DOHH2 (cell line): Measurements from ENCODE around the gene ADRA1B.

Experiments used
- H3F3A ChIP-seq: fragments of 200-600 bp; sonication (generic), shearing (Covaris generic); 2 replicates; pipeline ENCODE4 v1.6.0; 2016; ENCODE audit warnings: antibody characterized with exemption, mild to moderate bottlenecking; ENCODE audit not compliant: control insufficient read depth, insufficient read depth
- H3K27ac ChIP-seq: fragments of 200-600 bp; sonication (generic); 2 replicates; pipeline ENCODE4 v1.5.1; 2014; ENCODE audit warnings: low read depth, mild to moderate bottlenecking, low read length, moderate library complexity
- H3K27me3 ChIP-seq: fragments of 200-600 bp; sonication (generic); 2 replicates; pipeline ENCODE4 v1.6.1; 2014; ENCODE audit warnings: mild to moderate bottlenecking, low read length, mixed read lengths; ENCODE audit not compliant: control insufficient read depth
- H3K36me3 ChIP-seq: fragments of 200-600 bp; sonication (generic); 2 replicates; pipeline ENCODE4 v1.6.1; 2014; ENCODE audit warnings: mild to moderate bottlenecking, low read length, moderate library complexity, mixed read lengths; ENCODE audit not compliant: control insufficient read depth
- H3K4me1 ChIP-seq: fragments of 200-600 bp; sonication (generic); 2 replicates; pipeline ENCODE4 v1.6.1; 2014; ENCODE audit warnings: mild to moderate bottlenecking, low read length, mixed read lengths; ENCODE audit not compliant: control insufficient read depth
- H3K4me2 ChIP-seq: fragments of 200-600 bp; sonication (generic); 2 replicates; pipeline ENCODE4 v1.6.0; 2014; ENCODE audit warnings: mild to moderate bottlenecking, low read length, moderate library complexity
- H3K4me3 ChIP-seq: fragments of 200-600 bp; sonication (generic); 2 replicates; pipeline ENCODE4 v1.5.1; 2014; ENCODE audit warnings: mild to moderate bottlenecking, low read length, mixed read lengths
- H3K79me2 ChIP-seq: fragments of 200-600 bp; sonication (generic); 2 replicates; pipeline ENCODE4 v1.6.1; 2014; ENCODE audit warnings: mild to moderate bottlenecking, low read length, mixed read lengths; ENCODE audit not compliant: control insufficient read depth
- H3K9me2 ChIP-seq: fragments of 200-600 bp; sonication (generic); replicated peaks from 2 replicates; pipeline ENCODE4 v1.6.1; 2014; ENCODE audit warnings: mild to moderate bottlenecking, low read length, mixed read lengths; ENCODE audit not compliant: control insufficient read depth
- H3K9me3 ChIP-seq: fragments of 200-600 bp; sonication (generic); 2 replicates; pipeline ENCODE4 v1.6.1; 2014; ENCODE audit warnings: antibody characterized with exemption, low read length, mixed read lengths; ENCODE audit not compliant: control insufficient read depth, insufficient read depth
- H4K20me1 ChIP-seq: fragments of 200-600 bp; sonication (generic); 2 replicates; pipeline ENCODE4 v1.6.0; 2014; ENCODE audit warnings: low read depth, mild to moderate bottlenecking, antibody characterized with exemption, low read length, moderate library complexity; ENCODE audit not compliant: control insufficient read depth, insufficient read depth
- CTCF ChIP-seq: fragments of 200-600 bp; sonication (generic); IDR thresholded peaks from one replicate; pipeline ENCODE4 v1.5.1; 2014; ENCODE audit warnings: antibody characterized with exemption, mild to moderate bottlenecking, low read depth, low read length; ENCODE audit not compliant: poor library complexity, severe bottlenecking
- EZH2phosphoT487 ChIP-seq: fragments of 200-600 bp; sonication (generic); IDR thresholded peaks from 2 replicates; pipeline ENCODE4 v1.6.1; 2017; ENCODE audit warnings: borderline replicate concordance, mild to moderate bottlenecking, antibody characterized with exemption, low read length, moderate library complexity, mixed read lengths

The ADRA1B gene

GRCh38 chr5:159923008-159923407 is 6.7 kb downstream of the ADRA1B start:
- no peaks in the 10 kb centered on the region for H4K20me1 ChIP-seq
- H3K79me2 ChIP-seq: no peaks in the 10 kb centered on the region
- no peaks in the 10 kb centered on the region for H3K9me2 ChIP-seq
- no peak overlapping the region for H3K4me2 ChIP-seq
- peaks cover 14% of the 10 kb centered on the region for H3K27me3 ChIP-seq
- no peaks in the 10 kb centered on the region for H3K36me3 ChIP-seq
- H3K9me3 ChIP-seq: no peaks in the 10 kb centered on the region
- H3K4me3 ChIP-seq: no peak overlapping the region
- no peak overlapping the region for H3K27ac ChIP-seq
- TF ChIP-seq EZH2phosphoT487: no peak
- no peak for TF ChIP-seq CTCF
- H3K4me1 ChIP-seq: no peaks in the 10 kb centered on the region
- no peaks in the 10 kb centered on the region for H3F3A ChIP-seq

GRCh38 chr5:159928122-159928909 is 12.0 kb downstream of the ADRA1B start:
- Histone ChIP-seq H4K20me1 (no peaks in the 10 kb centered on the region), H3K27me3 (no peaks in the 10 kb centered on the region), H3K4me1 (no peaks in the 10 kb centered on the region), H3K36me3 (no peaks in the 10 kb centered on the region), H3K4me2 (no peak overlapping the region), H3K4me3 (no peak overlapping the region), H3K79me2 (no peaks in the 10 kb centered on the region), H3K9me2 (no peaks in the 10 kb centered on the region), H3K27ac (no peak overlapping the region), H3K9me3 (no peaks in the 10 kb centered on the region), H3F3A (no peaks in the 10 kb centered on the region)
- TF ChIP-seq EZH2phosphoT487 (no peak), CTCF (no peak)

- no peaks in the 10 kb centered on the region for H3F3A ChIP-seq
- H3K4me2 ChIP-seq: no peak overlapping the region
- no peaks in the 10 kb centered on the region for H3K27me3 ChIP-seq
- no peak overlapping the region for H3K27ac ChIP-seq
- no peaks in the 10 kb centered on the region for H3K79me2 ChIP-seq
- no peaks in the 10 kb centered on the region for H3K4me1 ChIP-seq
- TF ChIP-seq CTCF (no peak), EZH2phosphoT487 (no peak)
- H3K36me3 ChIP-seq: no peaks in the 10 kb centered on the region
- no peak overlapping the region for H3K4me3 ChIP-seq
- H3K9me3 ChIP-seq: no peaks in the 10 kb centered on the region
- no peaks in the 10 kb centered on the region for H3K9me2 ChIP-seq
- H4K20me1 ChIP-seq: no peaks in the 10 kb centered on the region
Observed at GRCh38 chr5:159929176-159929575, 12.9 kb downstream of the ADRA1B start.
